Measurements from ENCODE around the gene HLA-DPB1.

HLA-DPB1 gene

DNA sequence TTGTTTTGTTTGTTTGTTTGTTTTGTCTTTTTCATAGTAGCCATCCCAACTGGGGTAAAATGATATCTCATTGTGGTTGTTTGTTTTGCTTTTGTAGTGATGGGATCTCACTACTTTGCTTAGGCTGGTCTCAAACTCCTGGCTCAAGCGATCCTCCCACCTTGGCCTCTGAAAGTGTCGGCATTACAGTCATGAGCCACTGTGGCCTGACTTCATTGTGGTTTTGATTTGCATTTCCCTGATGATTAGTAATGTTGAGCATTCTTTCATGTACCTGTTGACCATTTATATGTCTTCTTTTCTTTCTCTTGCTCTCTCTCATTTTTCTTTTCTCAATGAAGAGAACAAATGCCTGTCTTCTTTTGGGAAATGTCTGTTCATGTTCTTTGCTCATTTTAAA, 35.6 kb upstream of the HLA-DPB1 start:
- TF ChIP-seq, protein P1, sequence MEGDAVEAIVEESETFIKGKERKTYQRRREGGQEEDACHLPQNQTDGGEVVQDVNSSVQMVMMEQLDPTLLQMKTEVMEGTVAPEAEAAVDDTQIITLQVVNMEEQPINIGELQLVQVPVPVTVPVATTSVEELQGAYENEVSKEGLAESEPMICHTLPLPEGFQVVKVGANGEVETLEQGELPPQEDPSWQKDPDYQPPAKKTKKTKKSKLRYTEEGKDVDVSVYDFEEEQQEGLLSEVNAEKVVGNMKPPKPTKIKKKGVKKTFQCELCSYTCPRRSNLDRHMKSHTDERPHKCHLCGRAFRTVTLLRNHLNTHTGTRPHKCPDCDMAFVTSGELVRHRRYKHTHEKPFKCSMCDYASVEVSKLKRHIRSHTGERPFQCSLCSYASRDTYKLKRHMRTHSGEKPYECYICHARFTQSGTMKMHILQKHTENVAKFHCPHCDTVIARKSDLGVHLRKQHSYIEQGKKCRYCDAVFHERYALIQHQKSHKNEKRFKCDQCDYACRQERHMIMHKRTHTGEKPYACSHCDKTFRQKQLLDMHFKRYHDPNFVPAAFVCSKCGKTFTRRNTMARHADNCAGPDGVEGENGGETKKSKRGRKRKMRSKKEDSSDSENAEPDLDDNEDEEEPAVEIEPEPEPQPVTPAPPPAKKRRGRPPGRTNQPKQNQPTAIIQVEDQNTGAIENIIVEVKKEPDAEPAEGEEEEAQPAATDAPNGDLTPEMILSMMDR (IDR thresholded peaks at IDR 0.05; ENCODE audit: low read depth, low read length), result no peak
- no peak overlapping the region for H3K4me3 ChIP-seq (ENCODE audit: low read depth, low read length)

DNA sequence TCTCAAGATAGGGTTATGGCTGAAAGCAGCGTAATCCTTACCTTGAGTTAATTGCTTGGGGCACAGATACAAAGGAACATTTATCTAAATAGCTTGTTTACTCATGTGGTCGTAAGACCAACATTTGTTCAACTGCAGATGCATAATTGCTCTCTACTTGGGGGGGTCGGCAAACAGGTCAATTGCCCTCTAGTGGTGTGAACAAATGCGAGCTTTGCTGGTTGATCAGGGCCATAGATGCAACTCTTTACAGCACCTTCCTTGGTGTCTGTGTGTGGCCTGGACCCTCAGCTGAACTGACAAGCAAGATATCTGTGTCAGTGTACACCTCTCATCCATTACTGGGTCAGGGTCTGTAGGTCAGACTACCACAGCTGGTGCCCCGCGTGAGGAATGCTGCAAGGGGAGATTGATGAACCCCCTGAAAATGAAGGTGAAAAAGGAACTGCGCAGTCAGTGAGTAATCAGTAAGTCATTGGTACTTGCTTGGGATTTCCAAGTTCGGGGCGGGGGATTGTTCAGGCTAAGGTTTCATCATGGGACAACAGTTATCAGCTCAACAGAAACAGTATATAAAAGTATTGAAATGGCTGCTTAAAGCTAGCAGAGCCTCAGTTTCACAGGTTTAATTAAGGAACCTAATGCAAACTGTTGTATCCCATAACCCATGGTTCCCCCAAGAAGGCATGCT, 26.3 kb upstream of the HLA-DPB1 start:
- TF ChIP-seq, protein P1 (IDR thresholded peaks at IDR 0.05; ENCODE audit: low read depth, low read length), result no peak
- no peak overlapping the region for H3K4me3 ChIP-seq (ENCODE audit: low read depth, low read length)

DNA sequence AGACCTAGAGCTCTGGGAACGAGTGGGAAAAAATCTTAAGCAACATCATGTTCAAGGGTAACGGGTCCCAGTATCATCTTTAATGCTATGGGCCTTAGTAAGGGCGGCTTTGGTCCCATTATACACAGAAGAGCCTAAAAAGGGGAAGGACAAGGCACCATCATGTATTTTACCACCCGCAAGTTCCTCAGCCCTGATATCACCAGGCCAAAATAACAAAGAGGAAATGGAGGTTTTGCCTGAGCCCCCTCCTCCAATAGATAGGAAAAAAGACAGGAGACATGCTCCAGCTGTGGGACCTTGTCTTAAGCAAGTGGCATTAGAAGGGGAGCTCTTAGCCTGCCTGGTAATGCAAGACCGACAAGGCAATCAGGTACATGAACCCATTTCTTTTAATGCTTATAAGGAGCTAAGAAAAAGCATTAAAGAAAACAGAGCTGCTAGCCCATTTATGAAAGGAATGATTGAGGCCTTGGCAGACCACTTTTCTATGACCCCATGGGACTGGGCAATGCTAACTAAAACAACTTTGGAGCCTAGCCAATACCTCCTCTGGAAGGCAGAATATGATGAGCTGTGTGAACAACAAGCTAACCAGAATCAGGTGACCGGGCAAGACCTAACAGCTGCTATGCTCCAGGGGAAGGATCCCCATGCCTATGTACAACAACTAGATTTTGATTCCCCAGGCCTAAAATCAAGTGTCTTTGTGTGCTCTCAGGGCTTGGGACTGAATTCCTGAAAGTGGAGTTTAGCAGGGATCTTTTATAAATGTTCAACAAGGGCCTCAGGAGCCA, 25.6 kb upstream of the HLA-DPB1 start:
- TF ChIP-seq, protein P1 (IDR thresholded peaks at IDR 0.05; ENCODE audit: low read depth, low read length), result no peak
- no peak overlapping the region for H3K4me3 ChIP-seq (ENCODE audit: low read depth, low read length)

DNA sequence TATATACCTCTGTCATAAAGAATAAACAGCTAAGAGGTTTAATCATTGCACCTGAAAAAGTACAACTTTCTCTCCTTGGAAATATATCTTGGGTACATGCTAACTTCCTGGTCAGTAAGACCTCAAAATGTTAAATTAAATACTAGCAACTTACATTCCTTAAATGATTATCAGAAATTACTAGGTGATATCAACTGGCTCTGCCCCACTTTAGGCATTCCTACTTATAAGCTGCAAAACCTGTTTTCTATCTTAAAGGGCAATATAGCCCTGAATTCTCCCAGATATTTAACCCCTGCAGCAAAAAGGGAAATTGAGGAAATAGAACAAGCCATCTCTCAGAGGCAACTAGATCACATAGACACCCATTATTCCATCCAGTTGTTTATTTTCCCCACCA, 23.2 kb upstream of the HLA-DPB1 start:
- TF ChIP-seq, protein P1 (IDR thresholded peaks at IDR 0.05; ENCODE audit: low read depth, low read length), result no peak
- H3K4me3 ChIP-seq (ENCODE audit: low read depth, low read length), result no peak overlapping the region

DNA sequence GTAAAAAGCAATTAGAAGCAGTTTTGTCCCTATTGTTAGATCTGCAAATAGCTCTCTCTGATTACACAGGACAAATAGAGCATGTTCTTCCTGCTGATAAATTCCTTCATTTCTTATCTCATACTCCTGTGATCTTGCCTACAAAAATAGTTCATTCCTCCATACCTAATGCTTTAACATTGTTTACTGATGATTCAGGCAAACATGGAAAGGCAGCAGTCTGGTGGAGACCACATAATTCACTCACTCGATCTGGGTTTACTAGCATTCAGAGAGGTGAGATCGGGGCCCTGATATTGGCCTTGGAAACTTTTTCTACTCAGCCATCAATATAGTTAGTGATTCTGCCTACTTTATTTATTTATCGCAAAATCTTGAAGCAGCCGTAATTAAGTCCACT, 22.6 kb upstream of the HLA-DPB1 start:
- TF ChIP-seq, protein P1 (IDR thresholded peaks at IDR 0.05; ENCODE audit: low read depth, low read length), result no peak
- no peak overlapping the region for H3K4me3 ChIP-seq (ENCODE audit: low read depth, low read length)

DNA sequence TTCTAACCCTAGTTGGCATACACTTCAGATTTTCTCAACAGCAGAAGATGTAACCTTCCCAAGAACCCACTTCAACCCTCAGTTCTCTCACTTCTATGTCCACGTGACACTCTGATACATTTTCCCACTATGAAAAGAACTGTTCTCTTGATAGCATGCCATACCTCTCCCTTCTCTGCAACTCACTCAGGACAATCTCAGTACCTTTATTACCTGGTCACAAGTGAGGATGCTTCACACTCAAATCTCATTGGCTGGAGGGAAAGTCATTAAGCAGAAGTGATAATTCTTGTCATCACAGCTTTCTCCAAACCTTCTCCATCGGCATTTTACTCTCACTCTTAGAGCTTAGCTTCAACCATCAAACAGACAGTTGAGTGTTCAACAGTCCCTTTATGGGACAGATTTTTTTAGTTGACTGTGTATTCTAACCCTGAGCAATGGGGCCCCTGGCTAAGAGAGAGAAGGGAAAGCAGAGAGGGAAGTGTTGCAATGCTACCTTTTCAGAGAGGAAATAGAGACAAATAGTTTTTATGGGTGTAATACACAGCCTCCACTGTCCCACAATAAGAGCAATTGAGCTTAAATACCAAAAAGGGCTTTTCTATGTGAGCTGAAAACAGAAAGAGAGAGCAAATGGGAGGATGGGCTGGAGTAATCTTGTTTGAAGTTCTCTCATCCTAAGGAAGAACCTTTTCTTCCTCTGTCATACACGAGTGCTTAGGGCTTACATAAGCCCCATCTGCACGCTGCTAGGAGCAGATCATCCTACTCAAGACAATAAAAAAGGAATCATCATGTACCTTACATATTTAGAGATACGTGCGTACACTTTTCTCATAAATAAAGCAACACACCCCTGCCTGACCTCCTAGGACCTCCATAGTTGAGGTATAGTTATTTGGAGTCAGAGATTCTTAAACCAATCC, 18.3 kb upstream of the HLA-DPB1 start:
- TF ChIP-seq, protein P1 (IDR thresholded peaks at IDR 0.05; ENCODE audit: low read depth, low read length), result no peak
- H3K4me3 ChIP-seq (ENCODE audit: low read depth, low read length), result no peak overlapping the region

Measured in WI38 (cell line).